ENCODE data around the gene MRPL21.

MRPL21 gene

GRCh38 chr11:68903288-68904247, at the start of gene MRPL21, which contains the start of gene IGHMBP2:
TSS of gene MRPL21 (minus strand) at chr11:68903832. CDS start at chr11:68903810, 22 bp downstream.
TSS of gene IGHMBP2 (plus strand) at chr11:68903891. CDS start at chr11:68903953, 62 bp downstream.
- peak; percentile 78 to 84 (median 82) for DNase-seq (ENCODE audit: low read depth in 3 of 3)

- no peak for DNase-seq (ENCODE audit: low read depth in 3 of 3)
These were observed 47.1 kb upstream of the MRPL21 start for GRCh38 chr11:68950762-68951161.

GRCh38 chr11:68950270-68950669, 46.6 kb upstream of the MRPL21 start:
- DNase-seq (ENCODE audit: low read depth in 3 of 3): no peak

- no peak for DNase-seq (ENCODE audit: low read depth in 3 of 3)
These were observed 45.3 kb upstream of the MRPL21 start for GRCh38 chr11:68948935-68949334.

- DNase-seq (ENCODE audit: low read depth in 3 of 3): no peak
These were observed 44.9 kb upstream of the MRPL21 start for GRCh38 chr11:68948496-68948895.

- DNase-seq (ENCODE audit: low read depth in 3 of 3): no peak
These were observed 43.5 kb upstream of the MRPL21 start for GRCh38 chr11:68947151-68947550.

GRCh38 chr11:68946416-68947090, 42.9 kb upstream of the MRPL21 start:
- DNase-seq (ENCODE audit: low read depth in 3 of 3): no peak

- no peak for DNase-seq (ENCODE audit: low read depth in 3 of 3)
These were observed 39.2 kb upstream of the MRPL21 start for GRCh38 chr11:68942751-68943271.

GRCh38 chr11:68942095-68942620, 38.5 kb upstream of the MRPL21 start:
- no peak for DNase-seq (ENCODE audit: low read depth in 3 of 3)

GRCh38 chr11:68941324-68942094, 37.9 kb upstream of the MRPL21 start:
- no peak for DNase-seq (ENCODE audit: low read depth in 3 of 3)

- no peak for DNase-seq (ENCODE audit: low read depth in 3 of 3)
These were observed 37.2 kb upstream of the MRPL21 start for GRCh38 chr11:68940651-68941323.

GRCh38 chr11:68939583-68940555, 36.2 kb upstream of the MRPL21 start:
- no peak for DNase-seq (ENCODE audit: low read depth in 3 of 3)

GRCh38 chr11:68938816-68939582, 35.4 kb upstream of the MRPL21 start:
- no peak for DNase-seq (ENCODE audit: low read depth in 3 of 3)

GRCh38 chr11:68938088-68938487, 34.5 kb upstream of the MRPL21 start:
- DNase-seq (ENCODE audit: low read depth in 3 of 3): no peak

GRCh38 chr11:68936676-68937620, 33.3 kb upstream of the MRPL21 start:
- DNase-seq (ENCODE audit: low read depth in 3 of 3): no peak

- no peak for DNase-seq (ENCODE audit: low read depth in 3 of 3)
These were observed 32.7 kb upstream of the MRPL21 start for GRCh38 chr11:68936358-68936636.

- DNase-seq (ENCODE audit: low read depth in 3 of 3): no peak
These were observed 32.1 kb upstream of the MRPL21 start for GRCh38 chr11:68935516-68936357.

All from stimulated activated CD4-positive, alpha-beta T cell treated with anti-CD3 and anti-CD28 coated beads, TNF-alpha, amount 100 ng/mL, for 24 hours (primary cell).